Tibial artery (tissue), 4 donors: ENCODE data around the gene RAB33A.

Source experiments
- DNase-seq, 2 donors: peaks; one replicate each; pipeline ENCODE4 v3.0.0-alpha.2; 2019
- H3K27ac ChIP-seq, 2 donors: fragments of 200-600 bp; sonication (generic) in 1 of 2; 1 replicate in 1 of 2; 2 replicates in 1 of 2; pipeline ENCODE4 v1.5.1; 2018 to 2019; ENCODE audit warnings: mild to moderate bottlenecking in 1 of 2
- H3K27me3 ChIP-seq, 2 donors: fragments of 200-600 bp; sonication (generic) in 1 of 2; one replicate each; pipeline versions ENCODE4 v1.5.1 to v1.6.0; 2016 to 2019
- H3K36me3 ChIP-seq, 3 donors: fragments of 200-600 bp; sonication (generic) in 2 of 3; one replicate each; pipeline ENCODE4 v1.5.1; 2016 to 2019; ENCODE audit warnings: mild to moderate bottlenecking in 2 of 3
- H3K4me1 ChIP-seq, 4 donors: fragments of 200-600 bp; sonication (generic) in 2 of 4; 1 replicate in 3 of 4; 2 replicates in 1 of 4; pipeline ENCODE4 v1.5.1; 2016 to 2019
- H3K4me3 ChIP-seq, 2 donors: fragments of 200-600 bp; sonication (generic) in 1 of 2; 1 replicate in 1 of 2; 2 replicates in 1 of 2; pipeline ENCODE4 v1.5.1; 2018 to 2019; ENCODE audit warnings: mild to moderate bottlenecking in 2 of 2
- H3K9me3 ChIP-seq, 3 donors: fragments of 200-600 bp; sonication (generic) in 1 of 3; one replicate each; pipeline ENCODE4 v1.5.1; 2016 to 2019
- intact Hi-C: fragments of 100-400 bp; cut with DNase I; formaldehyde crosslinking; loops from one replicate; pipeline ENCODE4 v1.15.0; 2023; ENCODE audit warnings: low total_unique reads
- TF ChIP-seq, protein P1 (sequence below), 2 experiments: fragments of 200-600 bp in 1 of 2; fragments of 450-650 bp in 1 of 2; IDR thresholded peaks; one replicate each; pipeline ENCODE4 v1.5.1; 2017 to 2019; ENCODE audit warnings: antibody characterized with exemption in 2 of 2, mild to moderate bottlenecking in 1 of 2, moderate library complexity in 1 of 2

RAB33A gene

DNA sequence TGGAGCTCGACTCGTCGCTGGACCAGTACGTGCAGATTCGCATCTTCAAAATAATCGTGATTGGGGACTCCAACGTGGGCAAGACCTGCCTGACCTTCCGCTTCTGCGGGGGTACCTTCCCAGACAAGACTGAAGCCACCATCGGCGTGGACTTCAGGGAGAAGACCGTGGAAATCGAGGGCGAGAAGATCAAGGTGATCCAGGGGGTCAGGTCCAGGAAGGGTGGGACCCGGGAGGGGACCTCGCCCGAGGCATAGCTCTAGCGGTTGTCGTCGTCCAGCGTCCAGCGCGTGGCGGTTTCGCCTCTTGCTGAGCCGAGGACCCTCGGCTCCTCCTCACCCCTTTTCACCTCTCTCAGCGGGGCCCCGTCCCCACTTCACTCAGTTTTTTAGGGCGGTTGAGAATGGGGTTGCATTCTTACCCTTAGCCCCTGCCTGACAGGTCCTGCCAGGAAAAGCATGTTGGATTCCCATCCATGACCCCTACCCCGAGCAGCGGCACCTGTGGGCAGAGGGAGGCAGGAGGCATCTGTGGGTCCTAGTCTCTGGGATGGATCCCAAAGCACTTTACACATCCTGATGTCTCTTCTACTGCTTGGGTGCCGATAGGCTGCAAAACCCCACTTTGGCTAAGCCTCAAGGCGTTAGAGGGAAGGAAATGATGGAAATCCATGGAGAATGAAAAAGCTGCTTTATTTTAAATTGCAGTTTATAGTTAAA lies 524 bp downstream of the RAB33A start:
- Histone ChIP-seq H3K27ac (peak overlapping the region; percentile 83 to 84), H3K27me3 (no peaks in the 10 kb centered on the region), H3K36me3 (no peaks in the 10 kb centered on the region), H3K9me3 (no peaks in the 10 kb centered on the region), H3K4me3 (peak overlapping the region; percentile 48 to 59), H3K4me1 (peaks cover 0 to 33% (median 9%) of the 10 kb centered on the region in 4 donors)
- intact Hi-C loops = no loop called here
- no peak for DNase-seq
- TF ChIP-seq, protein P1, sequence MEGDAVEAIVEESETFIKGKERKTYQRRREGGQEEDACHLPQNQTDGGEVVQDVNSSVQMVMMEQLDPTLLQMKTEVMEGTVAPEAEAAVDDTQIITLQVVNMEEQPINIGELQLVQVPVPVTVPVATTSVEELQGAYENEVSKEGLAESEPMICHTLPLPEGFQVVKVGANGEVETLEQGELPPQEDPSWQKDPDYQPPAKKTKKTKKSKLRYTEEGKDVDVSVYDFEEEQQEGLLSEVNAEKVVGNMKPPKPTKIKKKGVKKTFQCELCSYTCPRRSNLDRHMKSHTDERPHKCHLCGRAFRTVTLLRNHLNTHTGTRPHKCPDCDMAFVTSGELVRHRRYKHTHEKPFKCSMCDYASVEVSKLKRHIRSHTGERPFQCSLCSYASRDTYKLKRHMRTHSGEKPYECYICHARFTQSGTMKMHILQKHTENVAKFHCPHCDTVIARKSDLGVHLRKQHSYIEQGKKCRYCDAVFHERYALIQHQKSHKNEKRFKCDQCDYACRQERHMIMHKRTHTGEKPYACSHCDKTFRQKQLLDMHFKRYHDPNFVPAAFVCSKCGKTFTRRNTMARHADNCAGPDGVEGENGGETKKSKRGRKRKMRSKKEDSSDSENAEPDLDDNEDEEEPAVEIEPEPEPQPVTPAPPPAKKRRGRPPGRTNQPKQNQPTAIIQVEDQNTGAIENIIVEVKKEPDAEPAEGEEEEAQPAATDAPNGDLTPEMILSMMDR (IDR thresholded peaks at IDR 0.05) = no peak

DNA sequence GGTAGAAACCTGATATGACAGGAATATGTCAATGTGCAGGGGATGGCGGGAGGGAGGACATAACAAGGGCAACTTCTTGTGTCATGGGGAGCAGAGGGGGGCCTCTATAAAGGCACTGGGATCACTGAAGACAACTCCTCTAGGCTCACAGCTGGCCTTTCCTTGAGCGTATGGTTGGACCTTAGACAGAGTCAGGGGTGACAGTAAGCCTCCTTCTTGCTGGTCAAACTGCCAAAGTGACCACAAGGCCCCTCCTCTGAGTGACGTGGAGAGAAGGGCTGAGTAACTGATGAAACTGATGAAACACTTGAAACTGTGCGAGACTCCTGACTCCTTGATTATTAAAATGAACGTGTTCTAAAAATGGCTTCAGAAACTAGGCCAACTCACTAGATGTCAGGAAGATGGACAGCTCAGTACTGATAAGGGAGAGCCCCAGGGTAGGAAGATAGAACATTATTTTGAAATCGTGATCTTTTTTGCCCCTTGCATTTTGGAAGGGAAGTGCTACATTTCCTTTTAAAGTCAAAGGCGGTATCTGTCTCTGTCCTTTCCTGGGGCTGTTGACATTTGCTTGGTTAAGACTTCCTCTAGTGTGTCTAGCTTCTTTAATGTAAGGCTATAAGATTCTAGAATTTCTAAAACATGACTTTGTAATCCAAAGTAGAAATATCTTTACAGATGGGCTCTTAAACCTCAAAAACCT lies 1.6 kb downstream of the RAB33A start:
- H3K4me3 ChIP-seq = no peak overlapping the region
- intact Hi-C loops = no loop called here
- TF ChIP-seq, protein P1 (IDR thresholded peaks at IDR 0.05) = no peak
- DNase-seq = peak; percentile 79 to 83
- no peaks in the 10 kb centered on the region for H3K36me3 ChIP-seq
- peak overlapping the region; percentile 83 to 84 for H3K27ac ChIP-seq
- no peaks in the 10 kb centered on the region for H3K9me3 ChIP-seq
- H3K4me1 ChIP-seq = peaks cover 0 to 33% (median 9%) of the 10 kb centered on the region in 4 donors
- H3K27me3 ChIP-seq = no peaks in the 10 kb centered on the region

DNA sequence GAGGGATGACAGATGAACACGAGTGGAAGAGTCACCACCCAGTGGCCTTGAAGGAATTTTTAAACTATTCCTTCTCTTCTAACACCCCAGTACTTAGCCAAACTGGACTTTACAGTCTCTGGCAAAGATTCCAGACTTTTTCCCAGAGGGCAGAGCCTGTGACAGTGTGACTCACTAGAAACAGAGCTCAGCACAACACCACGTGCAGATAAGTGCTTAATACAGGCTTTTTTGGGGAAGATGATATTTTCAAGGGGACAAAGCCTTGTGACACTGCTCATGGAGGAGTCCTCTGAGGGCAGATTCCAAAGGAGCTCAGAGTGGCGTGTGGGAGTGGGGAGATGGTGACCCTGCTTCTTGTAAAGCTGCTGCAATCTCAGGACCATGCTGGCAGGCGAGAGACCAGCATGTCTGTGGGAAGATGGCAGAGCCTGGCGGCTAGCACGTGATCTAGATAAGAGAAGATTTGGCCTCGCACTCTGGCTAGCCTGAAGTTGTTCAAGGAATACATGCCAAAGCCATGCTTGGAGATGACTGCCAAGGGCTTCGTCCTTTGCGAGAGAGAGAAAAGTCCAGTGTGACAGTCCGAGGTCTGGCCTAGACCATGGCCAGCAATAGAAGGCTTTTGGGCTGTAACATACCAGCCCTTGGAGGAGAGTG lies 2.4 kb downstream of the RAB33A start:
- Histone ChIP-seq H3K4me1 (peaks cover 0 to 33% (median 9%) of the 10 kb centered on the region in 4 donors), H3K27ac (peak overlapping the region; percentile 83 to 84), H3K9me3 (no peaks in the 10 kb centered on the region), H3K4me3 (no peak overlapping the region), H3K27me3 (no peaks in the 10 kb centered on the region), H3K36me3 (no peaks in the 10 kb centered on the region)
- peak; percentile 66 to 79 for DNase-seq
- TF ChIP-seq, protein P1 (IDR thresholded peaks at IDR 0.05) = no peak
- intact Hi-C loops = no loop called here

DNA sequence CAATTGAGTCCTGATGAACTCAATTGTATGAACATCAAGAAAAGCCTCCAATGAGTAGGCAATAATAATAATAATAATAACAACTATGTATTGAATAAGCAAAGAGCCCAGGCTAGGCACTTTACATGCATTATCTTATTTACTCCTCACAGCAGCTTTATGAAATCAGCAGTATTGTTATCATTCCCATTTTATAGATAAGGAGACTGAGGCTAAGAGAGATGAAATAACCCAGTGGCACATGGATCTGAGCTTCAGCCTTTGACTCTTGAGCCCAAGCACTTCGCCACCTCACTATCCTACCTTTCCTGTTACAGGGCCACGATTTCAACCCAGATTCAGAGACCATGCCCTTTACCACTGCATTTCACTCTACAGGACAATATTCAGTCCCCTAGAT lies 3.2 kb downstream of the RAB33A start:
- Histone ChIP-seq H3K9me3 (no peaks in the 10 kb centered on the region), H3K4me3 (no peak overlapping the region), H3K36me3 (no peaks in the 10 kb centered on the region), H3K4me1 (peaks cover 0 to 33% (median 9%) of the 10 kb centered on the region in 4 donors), H3K27me3 (no peaks in the 10 kb centered on the region), H3K27ac (peak overlapping the region; percentile 83 to 84)
- intact Hi-C loops = loop anchor here (5.0 kb wide), 1 partner anchor 63 kb away; the partner anchor contains the start of gene ELF4
- TF ChIP-seq, protein P1 (IDR thresholded peaks at IDR 0.05) = no peak
- DNase-seq = no peak

DNA sequence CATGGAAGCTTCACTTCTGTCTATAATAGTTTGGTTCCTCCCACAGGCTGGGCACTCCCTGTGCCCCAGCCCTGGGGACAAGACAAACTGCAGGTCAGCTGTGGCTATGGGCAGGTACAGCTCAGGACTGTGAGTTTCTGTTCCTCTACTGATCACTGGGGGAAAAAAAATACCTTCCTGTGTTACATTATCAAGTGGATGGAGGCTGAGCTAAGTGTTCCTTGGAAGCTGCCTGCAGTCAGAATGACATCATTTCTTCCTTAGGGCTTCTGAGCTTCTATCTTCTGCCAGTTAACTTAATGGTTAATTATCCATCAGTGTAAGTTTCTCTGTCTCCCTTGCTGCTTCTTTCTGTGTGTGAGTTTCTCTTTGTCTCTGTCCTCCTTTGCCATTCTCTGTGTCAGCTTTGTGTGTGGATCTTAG lies 4.6 kb downstream of the RAB33A start:
- Histone ChIP-seq H3K27ac (no peak overlapping the region), H3K4me1 (peaks cover 0 to 33% (median 9%) of the 10 kb centered on the region in 4 donors), H3K27me3 (no peaks in the 10 kb centered on the region), H3K36me3 (no peaks in the 10 kb centered on the region), H3K9me3 (no peaks in the 10 kb centered on the region), H3K4me3 (no peak overlapping the region)
- DNase-seq = no peak
- TF ChIP-seq, protein P1 (IDR thresholded peaks at IDR 0.05) = no peak
- intact Hi-C loops = loop anchor here (5.0 kb wide), 1 partner anchor 64 kb away; the partner anchor contains the start of gene ELF4
